Measurements from ENCODE around the gene TSACC.

- TF ChIP-seq TCF12 (IDR thresholded peaks at IDR 0.05; ENCODE audit: low read depth) (no peak), TEAD4 (IDR thresholded peaks at IDR 0.05) (no peak), CEBPB (IDR thresholded peaks at IDR 0.05) (no peak), EP300 (IDR thresholded peaks at IDR 0.05; ENCODE audit: borderline replicate concordance) (no peak)
- TF ChIP-seq, protein P1, sequence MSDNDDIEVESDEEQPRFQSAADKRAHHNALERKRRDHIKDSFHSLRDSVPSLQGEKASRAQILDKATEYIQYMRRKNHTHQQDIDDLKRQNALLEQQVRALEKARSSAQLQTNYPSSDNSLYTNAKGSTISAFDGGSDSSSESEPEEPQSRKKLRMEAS (IDR thresholded peaks at IDR 0.05): no peak
These were observed 21.4 kb upstream of the TSACC start for GRCh38 chr1:156316909-156317308.

Measured in Ishikawa (cell line).